Neural cell (in vitro differentiated cells): ENCODE data around the gene DEPDC5. TPM values are rescaled to one million over a fixed set of nuclear protein-coding genes. Genes with fewer than 3 reads are reported as not detected.

Source experiments
- H2AFZ ChIP-seq: fragments of 200-600, 300-800 bp; sonication (generic), shearing (Covaris generic); 2 replicates; pipeline ENCODE4 v1.6.0; 2014; ENCODE audit warnings: low read depth, mild to moderate bottlenecking, antibody characterized with exemption, low read length, moderate library complexity
- H3F3A ChIP-seq: fragments of 200-600 bp; shearing (Covaris generic); 2 replicates; pipeline ENCODE4 v1.6.1; 2016; ENCODE audit warnings: mild to moderate bottlenecking, moderate library complexity, mixed read lengths, antibody characterized with exemption, low read length; ENCODE audit not compliant: insufficient read depth, poor library complexity, severe bottlenecking
- H3K27ac ChIP-seq: fragments of 200-600, 300-800 bp; sonication (generic), shearing (Covaris generic); 2 replicates; pipeline ENCODE4 v1.5.1; 2014; ENCODE audit warnings: mild to moderate bottlenecking, low read length, moderate library complexity
- H3K27me3 ChIP-seq: fragments of 300-800, 200-600 bp; sonication (generic), shearing (Covaris generic); 2 replicates; pipeline ENCODE4 v1.6.0; 2014; ENCODE audit warnings: mild to moderate bottlenecking, low read depth, low read length, moderate library complexity; ENCODE audit not compliant: insufficient read depth
- H3K36me3 ChIP-seq: fragments of 300-800, 200-600 bp; sonication (generic), shearing (Covaris generic); 2 replicates; pipeline ENCODE4 v1.5.1; 2014; ENCODE audit warnings: mild to moderate bottlenecking, antibody characterized with exemption, low read length, moderate library complexity; ENCODE audit not compliant: insufficient read depth
- H3K4me2 ChIP-seq: fragments of 300-800, 200-600 bp; sonication (generic), shearing (Covaris generic); 2 replicates; pipeline ENCODE4 v1.6.0; 2014; ENCODE audit warnings: mild to moderate bottlenecking, low read length
- H3K4me3 ChIP-seq: fragments of 300-800, 200-600 bp; sonication (generic), shearing (Covaris generic); 2 replicates; pipeline ENCODE4 v1.5.1; 2014; ENCODE audit warnings: mild to moderate bottlenecking, low read length, moderate library complexity
- H3K79me2 ChIP-seq: fragments of 200-600 bp; shearing (Covaris generic); replicated peaks from 2 replicates; pipeline ENCODE4 v1.6.0; 2014; ENCODE audit warnings: mild to moderate bottlenecking, low read length, moderate library complexity; ENCODE audit not compliant: insufficient read depth
- H3K9ac ChIP-seq: fragments of 300-800, 200-600 bp; sonication (generic), shearing (Covaris generic); 2 replicates; pipeline ENCODE4 v1.6.1; 2016; ENCODE audit warnings: mild to moderate bottlenecking, low read length, mixed read lengths
- H3K9me2 ChIP-seq: fragments of 200-600 bp; shearing (Covaris generic); 2 replicates; pipeline ENCODE4 v1.6.1; 2016; ENCODE audit warnings: mild to moderate bottlenecking, low read length, mixed read lengths; ENCODE audit not compliant: insufficient read depth
- H3K9me3 ChIP-seq: fragments of 200-600, 300-800 bp; sonication (generic), shearing (Covaris generic); 2 replicates; pipeline ENCODE4 v1.6.1; 2016; ENCODE audit warnings: mild to moderate bottlenecking, mixed run types, low read length, moderate library complexity, mixed read lengths
- H4K20me1 ChIP-seq: fragments of 200-600 bp; shearing (Covaris generic); 2 replicates; pipeline ENCODE4 v1.6.1; 2016; ENCODE audit warnings: mild to moderate bottlenecking, mixed run types; ENCODE audit not compliant: insufficient read depth
- CTCF ChIP-seq: fragments of 450-650 bp; IDR thresholded peaks from 2 replicates; pipeline ENCODE4 v1.5.1; 2014; ENCODE audit warnings: antibody characterized with exemption, mild to moderate bottlenecking, moderate library complexity; ENCODE audit not compliant: poor library complexity, severe bottlenecking
- EP300 ChIP-seq: fragments of 450-650 bp; conservative IDR thresholded peaks from 2 replicates; pipeline ENCODE4 v1.6.1; 2014; ENCODE audit warnings: antibody characterized with exemption, mild to moderate bottlenecking, moderate library complexity; ENCODE audit not compliant: poor library complexity, severe bottlenecking
- EZH2 ChIP-seq: fragments of 200-600, 300-800 bp; shearing (Covaris generic), sonication (generic); IDR thresholded peaks from 2 replicates; pipeline ENCODE4 v1.6.1; 2014; ENCODE audit warnings: antibody characterized with exemption, low read length, borderline replicate concordance, mild to moderate bottlenecking; ENCODE audit not compliant: insufficient read depth, poor library complexity, severe bottlenecking
- MXI1 ChIP-seq: fragments of 450-650 bp; conservative IDR thresholded peaks from 2 replicates; pipeline ENCODE4 v1.6.1; 2014; ENCODE audit warnings: antibody characterized with exemption, mild to moderate bottlenecking; ENCODE audit not compliant: poor library complexity, severe bottlenecking
- POLR2AphosphoS5 ChIP-seq: IDR thresholded peaks from 2 replicates; pipeline ENCODE4 v1.6.1; 2012
- RAD21 ChIP-seq: fragments of 450-650 bp; conservative IDR thresholded peaks from 2 replicates; pipeline ENCODE4 v1.6.1; 2014; ENCODE audit warnings: antibody characterized with exemption, mild to moderate bottlenecking, moderate library complexity
- REST ChIP-seq: IDR thresholded peaks from 2 replicates; pipeline ENCODE4 v1.6.1; 2012; ENCODE audit warnings: borderline replicate concordance
- SMC3 ChIP-seq: fragments of 450-650 bp; conservative IDR thresholded peaks from 2 replicates; pipeline ENCODE4 v1.6.1; 2014; ENCODE audit warnings: antibody characterized with exemption, mild to moderate bottlenecking, moderate library complexity; ENCODE audit not compliant: poor library complexity
- TAF1 ChIP-seq: IDR thresholded peaks from 2 replicates; pipeline ENCODE4 v1.6.1; 2012; ENCODE audit warnings: low read depth
- polyA plus RNA-seq: library from polyadenylated mRNA; depleted of rRNA; stranded (reverse); fragments of >200 nt; gene quantifications from 2 replicates; pipeline ENCODE4 v1.2.3, GENCODE V29; 2014

DEPDC5 gene
- polyA plus RNA-seq, 1 donor from 2014 or later = 11.3 TPM

- H4K20me1 ChIP-seq = no peaks in the 10 kb centered on the region
- H3K9me2 ChIP-seq = no peaks in the 10 kb centered on the region
- no peaks in the 10 kb centered on the region for H3K27me3 ChIP-seq
- H3F3A ChIP-seq = no peaks in the 10 kb centered on the region
- H2AFZ ChIP-seq = no peak overlapping the region
- TF ChIP-seq MXI1 = no peak
- TF ChIP-seq EP300 = no peak
- no peak overlapping the region for H3K27ac ChIP-seq
- H3K9me3 ChIP-seq = no peaks in the 10 kb centered on the region
- H3K4me3 ChIP-seq = no peak overlapping the region
- no peak overlapping the region for H3K9ac ChIP-seq
- no peaks in the 10 kb centered on the region for H3K36me3 ChIP-seq
- no peak overlapping the region for H3K4me2 ChIP-seq
- no peaks in the 10 kb centered on the region for H3K79me2 ChIP-seq
These were observed 87.4 kb downstream of the DEPDC5 start for GRCh38 chr22:31841078-31841827.

GRCh38 chr22:31843526-31843925 is 89.7 kb downstream of the DEPDC5 start:
- Histone ChIP-seq H3K4me2 (no peak overlapping the region), H3K9ac (no peak overlapping the region), H3K36me3 (no peaks in the 10 kb centered on the region), H3K4me3 (no peak overlapping the region), H3K27ac (no peak overlapping the region), H3K27me3 (no peaks in the 10 kb centered on the region), H3K9me3 (no peaks in the 10 kb centered on the region), H3F3A (no peaks in the 10 kb centered on the region), H2AFZ (no peak overlapping the region), H4K20me1 (no peaks in the 10 kb centered on the region), H3K79me2 (no peaks in the 10 kb centered on the region), H3K9me2 (no peaks in the 10 kb centered on the region)
- TF ChIP-seq EZH2 (no peak), MXI1 (no peak), EP300 (no peak), CTCF (no peak), REST (no peak), POLR2AphosphoS5 (no peak), TAF1 (no peak), SMC3 (no peak), RAD21 (no peak)
